Measurements from ENCODE around the gene RNF126. TPM values are rescaled to one million over a fixed set of nuclear protein-coding genes. Genes with fewer than 3 reads are reported as not detected.

The RNF126 gene
- total RNA-seq, 2 experiments from 2014 or later = 79.0 to 84.8 TPM

GRCh38 chr19:664913-665443, 2.0 kb upstream of the RNF126 start:
- Mint-ChIP-seq H3K36me3 (peaks cover 6% of the 10 kb centered on the region), H3K27me3 (peaks cover 13% of the 10 kb centered on the region), H3K27ac (peak overlapping the region; percentile 85), H3K4me3 (peak overlapping the region; percentile 45), H3K9me3 (no peaks in the 10 kb centered on the region), H3K4me1 (peaks cover 16% of the 10 kb centered on the region)
- DNase-seq (peak; percentile 79), ATAC-seq (ENCODE audit: low read depth) (no peak)
- POLR2A ChIA-PET = interaction anchor here (0.7 kb wide), 2 partner anchors 72 to 576 kb away, joined by 4 read pairs; no protein-coding TSS in a partner anchor

GRCh38 chr19:663682-664117, 686 bp upstream of the RNF126 start:
- Mint-ChIP-seq H3K27me3 (peaks cover 6% of the 10 kb centered on the region), H3K4me1 (peaks cover 23% of the 10 kb centered on the region), H3K9me3 (no peaks in the 10 kb centered on the region), H3K27ac (peak overlapping the region; percentile 85), H3K4me3 (peak overlapping the region; percentile 88), H3K36me3 (peaks cover 8% of the 10 kb centered on the region)
- POLR2A ChIA-PET = interaction anchor here (0.8 to 2.2 kb wide), 11 partner anchors 14 to 153 kb away, joined by 3 to 21 read pairs (median 5); partner anchors contain the start of genes BSG and POLRMT
- no peak for ATAC-seq (ENCODE audit: low read depth)
- DNase-seq = no peak

GRCh38 chr19:662207-662961, 630 bp downstream of the RNF126 start:
- Mint-ChIP-seq H3K36me3 (peaks cover 8% of the 10 kb centered on the region), H3K27ac (peak overlapping the region; percentile 95), H3K4me1 (peaks cover 23% of the 10 kb centered on the region), H3K9me3 (no peaks in the 10 kb centered on the region), H3K4me3 (peak overlapping the region; percentile 93), H3K27me3 (no peaks in the 10 kb centered on the region)
- ATAC-seq (ENCODE audit: low read depth) (peak; percentile 38), DNase-seq (peak; percentile 77)
- POLR2A ChIA-PET = interaction anchor here (1.0 to 2.2 kb wide), 7 partner anchors 15 to 136 kb away, joined by 3 to 21 read pairs (median 5); partner anchors contain the start of genes BSG and POLRMT

- Mint-ChIP-seq H3K36me3 (peaks cover 8% of the 10 kb centered on the region), H3K27me3 (no peaks in the 10 kb centered on the region), H3K4me3 (peak overlapping the region; percentile 93), H3K9me3 (no peaks in the 10 kb centered on the region), H3K27ac (peak overlapping the region; percentile 95), H3K4me1 (peaks cover 23% of the 10 kb centered on the region)
- POLR2A ChIA-PET = interaction anchor here (0.7 to 2.1 kb wide), 8 partner anchors 15 to 150 kb away, joined by 3 to 15 read pairs (median 5); partner anchors contain the start of genes FSTL3 and POLRMT
- DNase-seq = peak; percentile 72
- ATAC-seq (ENCODE audit: low read depth) = peak; percentile 57
Observed at GRCh38 chr19:661427-662196, 1.4 kb downstream of the RNF126 start.

- H3K27ac Mint-ChIP-seq = peak overlapping the region; percentile 95
- H3K36me3 Mint-ChIP-seq = peaks cover 8% of the 10 kb centered on the region
- ATAC-seq (ENCODE audit: low read depth) (peak; percentile 7), DNase-seq (no peak)
- H3K4me1 Mint-ChIP-seq = peaks cover 24% of the 10 kb centered on the region
- no peaks in the 10 kb centered on the region for H3K9me3 Mint-ChIP-seq
- peak overlapping the region; percentile 93 for H3K4me3 Mint-ChIP-seq
- H3K27me3 Mint-ChIP-seq = no peaks in the 10 kb centered on the region
- POLR2A ChIA-PET = interaction anchor here (0.6 to 2.1 kb wide), 12 partner anchors 16 to 222 kb away, joined by 3 to 15 read pairs (median 4); partner anchors contain the start of genes BSG, CDC34, FSTL3 and POLRMT
Observed at GRCh38 chr19:660793-661426, 2.1 kb downstream of the RNF126 start.

- H3K27me3 Mint-ChIP-seq = no peaks in the 10 kb centered on the region
Observed at GRCh38 chr19:658916-659839, 3.8 kb downstream of the RNF126 start.

GRCh38 chr19:658059-658839, 4.8 kb downstream of the RNF126 start:
- no peak for ATAC-seq (ENCODE audit: low read depth)
- no peaks in the 10 kb centered on the region for H3K9me3 Mint-ChIP-seq
- POLR2A ChIA-PET = interaction anchor here (1.2 kb wide), 1 partner anchor 11 kb away, joined by 5 read pairs; no protein-coding TSS in a partner anchor
- no peak for DNase-seq
- peaks cover 17% of the 10 kb centered on the region for H3K4me1 Mint-ChIP-seq
- no peak overlapping the region for H3K27ac Mint-ChIP-seq
- peaks cover 10% of the 10 kb centered on the region for H3K36me3 Mint-ChIP-seq
- no peak overlapping the region for H3K4me3 Mint-ChIP-seq
- H3K27me3 Mint-ChIP-seq = no peaks in the 10 kb centered on the region

More at GRCh38 chr19:658916-659839, 3.8 kb downstream of the RNF126 start:
- H3K27ac Mint-ChIP-seq = no peak overlapping the region
- no peaks in the 10 kb centered on the region for H3K9me3 Mint-ChIP-seq
- H3K36me3 Mint-ChIP-seq = peaks cover 10% of the 10 kb centered on the region
- peaks cover 22% of the 10 kb centered on the region for H3K4me1 Mint-ChIP-seq
- ATAC-seq (ENCODE audit: low read depth) (no peak), DNase-seq (no peak)
- POLR2A ChIA-PET = interaction anchor here (0.7 to 1.6 kb wide), 3 partner anchors 12 to 27 kb away, joined by 3 to 5 read pairs (median 4); no protein-coding TSS in a partner anchor
- peak overlapping the region; percentile 93 for H3K4me3 Mint-ChIP-seq

- no peak overlapping the region for H3K27ac Mint-ChIP-seq
- ATAC-seq (ENCODE audit: low read depth) (no peak), DNase-seq (no peak)
- peaks cover 17% of the 10 kb centered on the region for H3K4me1 Mint-ChIP-seq
- no peak overlapping the region for H3K4me3 Mint-ChIP-seq
- no peaks in the 10 kb centered on the region for H3K27me3 Mint-ChIP-seq
- H3K9me3 Mint-ChIP-seq = no peaks in the 10 kb centered on the region
- peaks cover 10% of the 10 kb centered on the region for H3K36me3 Mint-ChIP-seq
- POLR2A ChIA-PET = no interaction called here
Observed at GRCh38 chr19:657611-658010, 5.4 kb downstream of the RNF126 start.

GRCh38 chr19:656751-657559, 6.1 kb downstream of the RNF126 start:
- H3K27me3 Mint-ChIP-seq = no peaks in the 10 kb centered on the region
- POLR2A ChIA-PET = interaction anchor here (1.0 kb wide), 1 partner anchor 23 kb away, joined by 3 read pairs; no protein-coding TSS in a partner anchor
- peaks cover 17% of the 10 kb centered on the region for H3K4me1 Mint-ChIP-seq
- H3K9me3 Mint-ChIP-seq = no peaks in the 10 kb centered on the region
- H3K27ac Mint-ChIP-seq = no peak overlapping the region
- DNase-seq (no peak), ATAC-seq (ENCODE audit: low read depth) (no peak)
- H3K4me3 Mint-ChIP-seq = no peak overlapping the region
- peaks cover 9% of the 10 kb centered on the region for H3K36me3 Mint-ChIP-seq

GRCh38 chr19:655691-656090, 7.3 kb downstream of the RNF126 start:
- Mint-ChIP-seq H3K27ac (no peak overlapping the region), H3K9me3 (no peaks in the 10 kb centered on the region), H3K4me1 (peaks cover 14% of the 10 kb centered on the region), H3K36me3 (peaks cover 7% of the 10 kb centered on the region), H3K4me3 (no peak overlapping the region), H3K27me3 (no peaks in the 10 kb centered on the region)
- POLR2A ChIA-PET = interaction anchor here (1.0 kb wide), 1 partner anchor 21 kb away, joined by 3 read pairs; no protein-coding TSS in a partner anchor
- ATAC-seq (ENCODE audit: low read depth) = no peak
- DNase-seq = no peak

- H3K4me3 Mint-ChIP-seq = no peak overlapping the region
- POLR2A ChIA-PET = no interaction called here
- ATAC-seq (ENCODE audit: low read depth) (no peak), DNase-seq (no peak)
- H3K36me3 Mint-ChIP-seq = peaks cover 2% of the 10 kb centered on the region
- H3K9me3 Mint-ChIP-seq = no peaks in the 10 kb centered on the region
- no peak overlapping the region for H3K27ac Mint-ChIP-seq
- peaks cover 4% of the 10 kb centered on the region for H3K4me1 Mint-ChIP-seq
- no peaks in the 10 kb centered on the region for H3K27me3 Mint-ChIP-seq
Observed at GRCh38 chr19:653425-653824, 9.6 kb downstream of the RNF126 start.
